GM12873 (cell line): ENCODE results near the gene ATP6V0E2.

Experiments
- TF ChIP-seq, protein P1 (sequence below): IDR thresholded peaks from 2 replicates; pipeline ENCODE4 v1.5.1; 2012; ENCODE audit warnings: low read depth, mild to moderate bottlenecking, moderate library complexity, low read length, control low read depth; ENCODE audit not compliant: insufficient read depth; ENCODE audit errors: missing control alignments

Gene ATP6V0E2

GRCh38 chr7:149883048-149883438, 9.3 kb downstream of the ATP6V0E2 start:
- TF ChIP-seq, protein P1, sequence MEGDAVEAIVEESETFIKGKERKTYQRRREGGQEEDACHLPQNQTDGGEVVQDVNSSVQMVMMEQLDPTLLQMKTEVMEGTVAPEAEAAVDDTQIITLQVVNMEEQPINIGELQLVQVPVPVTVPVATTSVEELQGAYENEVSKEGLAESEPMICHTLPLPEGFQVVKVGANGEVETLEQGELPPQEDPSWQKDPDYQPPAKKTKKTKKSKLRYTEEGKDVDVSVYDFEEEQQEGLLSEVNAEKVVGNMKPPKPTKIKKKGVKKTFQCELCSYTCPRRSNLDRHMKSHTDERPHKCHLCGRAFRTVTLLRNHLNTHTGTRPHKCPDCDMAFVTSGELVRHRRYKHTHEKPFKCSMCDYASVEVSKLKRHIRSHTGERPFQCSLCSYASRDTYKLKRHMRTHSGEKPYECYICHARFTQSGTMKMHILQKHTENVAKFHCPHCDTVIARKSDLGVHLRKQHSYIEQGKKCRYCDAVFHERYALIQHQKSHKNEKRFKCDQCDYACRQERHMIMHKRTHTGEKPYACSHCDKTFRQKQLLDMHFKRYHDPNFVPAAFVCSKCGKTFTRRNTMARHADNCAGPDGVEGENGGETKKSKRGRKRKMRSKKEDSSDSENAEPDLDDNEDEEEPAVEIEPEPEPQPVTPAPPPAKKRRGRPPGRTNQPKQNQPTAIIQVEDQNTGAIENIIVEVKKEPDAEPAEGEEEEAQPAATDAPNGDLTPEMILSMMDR: no peak

GRCh38 chr7:149883452-149883861, 9.7 kb downstream of the ATP6V0E2 start:
- TF ChIP-seq, protein P1: peak; percentile 88

DNA sequence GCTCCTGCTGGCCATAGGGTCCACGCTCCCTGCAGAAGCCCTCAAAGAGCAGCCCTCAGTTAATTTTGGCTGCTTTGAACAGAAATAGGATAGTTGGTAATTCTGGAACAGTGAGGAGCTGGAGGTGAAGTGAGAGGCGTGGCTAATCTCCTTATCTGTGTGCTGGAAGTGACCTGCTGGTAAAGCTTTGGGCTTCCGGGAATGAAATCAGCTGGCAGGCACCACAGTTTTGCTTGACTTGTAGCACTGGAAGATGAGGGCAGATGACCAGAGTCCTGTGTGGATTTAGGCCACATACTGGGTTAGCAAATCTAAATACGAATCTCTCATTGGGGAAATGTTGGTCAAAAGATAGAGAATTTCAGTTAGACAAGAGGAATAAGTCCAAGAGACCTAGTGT, 10.2 kb downstream of the ATP6V0E2 start:
- TF ChIP-seq, protein P1: no peak

DNA sequence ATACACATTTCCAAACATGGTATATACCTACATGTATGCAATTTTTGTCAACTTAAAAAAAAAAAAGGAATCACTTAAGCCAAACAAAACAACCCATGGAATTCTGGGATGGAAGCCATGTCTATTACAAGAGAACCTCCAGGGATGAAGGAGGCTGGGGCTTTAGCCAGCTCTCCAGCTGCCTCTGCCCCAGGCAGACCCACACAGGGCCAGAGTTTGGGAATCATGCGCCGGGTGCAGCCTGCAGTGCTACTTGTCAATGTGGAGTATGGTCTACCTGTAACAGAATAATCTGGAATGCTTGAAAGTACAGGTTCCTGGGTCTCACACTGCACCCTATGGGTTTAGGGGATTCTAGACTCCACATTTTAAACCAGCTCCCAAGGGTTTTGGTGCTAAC, 10.8 kb downstream of the ATP6V0E2 start:
- TF ChIP-seq, protein P1: no peak

GRCh38 chr7:149885191-149886017, 11.6 kb downstream of the ATP6V0E2 start:
- TF ChIP-seq, protein P1: no peak

DNA sequence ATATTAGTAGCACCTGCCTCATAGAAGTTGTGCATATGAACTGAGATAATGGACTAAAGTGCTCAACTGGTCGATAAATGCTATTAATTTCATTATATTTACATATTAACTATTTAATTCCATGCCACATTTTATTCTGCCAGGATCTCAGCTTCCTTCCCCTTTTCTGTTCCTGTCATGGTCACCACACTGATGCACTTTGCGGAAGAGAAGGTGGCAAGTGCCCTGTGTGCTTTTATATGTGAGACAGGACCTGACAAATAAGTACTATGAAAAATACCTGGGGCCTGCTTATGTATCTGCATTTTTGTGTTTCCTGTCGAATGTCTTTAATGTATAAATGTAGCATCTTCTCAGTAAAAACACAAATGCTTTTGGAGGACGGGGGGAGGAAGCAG, 12.2 kb downstream of the ATP6V0E2 start:
- TF ChIP-seq, protein P1: no peak

GRCh38 chr7:149887311-149887710, 13.5 kb downstream of the ATP6V0E2 start:
- TF ChIP-seq, protein P1: no peak
